Spleen (tissue), 7 donors: Measurements from ENCODE around the gene MS4A4A.

Source experiments
- CTCF ChIP-seq, 11 experiments: fragments of 200-600 bp in 7 of 11; fragments of 450-650 bp in 4 of 11; sonication (generic) in 4 of 11; IDR thresholded peaks in 8 of 11; conservative IDR thresholded peaks in 3 of 11; 1 replicate in 7 of 11; 2 replicates in 4 of 11; pipeline versions ENCODE4 v1.4.0 to v1.8.0; 2016 to 2021; ENCODE audit warnings: antibody characterized with exemption in 11 of 11, inconsistent platforms in 4 of 11, mild to moderate bottlenecking in 1 of 11
- POLR2A ChIP-seq, 3 donors: fragments of 450-650 bp; IDR thresholded peaks; one replicate each; pipeline ENCODE4 v1.5.1; 2017; ENCODE audit warnings: antibody characterized with exemption in 3 of 3, mild to moderate bottlenecking in 1 of 3
- donor health status: DM: no; HTN: no; CAD: no; lungs with moderate emphysema.
- donor health status: DM: no; HTN: no; CAD: no.
- donor health status: DM: no; HTN: no; CAD: no.

- TF ChIP-seq CTCF (IDR thresholded peaks at IDR 0.05 in 8 of 11, conservative IDR thresholded peaks at IDR 0.05 in 3 of 11): no peak
- TF ChIP-seq POLR2A (IDR thresholded peaks at IDR 0.05): no peak
Measured at GRCh38 chr11:60281485-60281884, 1.0 kb downstream of the MS4A4A start.
